NB4 (cell line): Measurements from ENCODE around the gene SPATA7.

Experiments used
- CTCF ChIP-seq: IDR thresholded peaks from one replicate; pipeline ENCODE4 v1.5.1; 2012; ENCODE audit warnings: low read depth, low read length
- MAX ChIP-seq: IDR thresholded peaks from 2 replicates; pipeline ENCODE4 v1.6.1; 2011; ENCODE audit warnings: low read depth, low read length
- POLR2A ChIP-seq: IDR thresholded peaks from 2 replicates; pipeline ENCODE4 v1.6.1; 2011; ENCODE audit warnings: mild to moderate bottlenecking; ENCODE audit not compliant: insufficient read length; ENCODE audit errors: extremely low read depth

GRCh38 chr14:88476214-88476774 lies 90.8 kb downstream of the SPATA7 start:
- TF ChIP-seq CTCF: no peak
- no peak for TF ChIP-seq POLR2A
- TF ChIP-seq MAX: no peak
